Activated B cell treated with CpG ODN at 0.5 μM for 24 hours (primary cell): ENCODE results near the gene EEF1A2. TPM values are rescaled to one million over a fixed set of nuclear protein-coding genes. Genes with fewer than 3 reads are reported as not detected.
"Not testable (repeated sequence)": the region's sequence is repeated elsewhere in the genome, so short reads cannot be mapped to it uniquely, and the experiment has no call there.

Experiments
- ATAC-seq: fragments of 200-7000 bp; cut with Tn5 transposase; one replicate; pipeline ENCODE4 v1.10.0; 2021; ENCODE audit warnings: low read depth, mild to moderate bottlenecking, moderate library complexity
- CTCF ChIA-PET: fragments of 350-600 bp; sonication (Branson Sonifier 250); formaldehyde crosslinking; loops from one replicate; lab custom pipeline; 2021; ENCODE audit warnings: antibody characterized with exemption; lab: Charles Lee
- POLR2A ChIA-PET: fragments of 350-600 bp; sonication (Branson Sonifier 250); formaldehyde crosslinking; loops from one replicate; lab custom pipeline; 2021; ENCODE audit warnings: antibody characterized with exemption; lab: Charles Lee
- DNase-seq: peaks from one replicate; pipeline ENCODE4 v3.0.0; 2022
- H3K27ac Mint-ChIP-seq: one replicate; pipeline ENCODE4 v1.8.0; 2020; ENCODE audit warnings: mixed read lengths
- H3K27me3 Mint-ChIP-seq: one replicate; pipeline ENCODE4 v1.8.0; 2021; ENCODE audit warnings: mixed read lengths
- H3K36me3 Mint-ChIP-seq: one replicate; pipeline ENCODE4 v1.8.0; 2021; ENCODE audit warnings: low read depth, mixed read lengths
- H3K4me1 Mint-ChIP-seq: one replicate; pipeline ENCODE4 v1.8.0; 2021; ENCODE audit warnings: mixed read lengths
- H3K4me3 Mint-ChIP-seq: one replicate; pipeline ENCODE4 v1.8.0; 2020; ENCODE audit warnings: mild to moderate bottlenecking, mixed read lengths
- H3K9me3 Mint-ChIP-seq: one replicate; pipeline ENCODE4 v1.8.0; 2020; ENCODE audit warnings: mixed read lengths
- CTCF ChIP-seq: fragments of 200-600 bp; IDR thresholded peaks from one replicate; pipeline ENCODE4 v1.8.0; 2022; ENCODE audit warnings: antibody characterized with exemption, mild to moderate bottlenecking
- intact Hi-C: fragments of 100-400 bp; cut with micrococcal nuclease; formaldehyde crosslinking; loops from one replicate; pipeline ENCODE4 v1.15.1; 2024
- total RNA-seq: library from RNA; stranded (reverse); gene quantifications from 2 replicates; pipeline ENCODE4 v1.2.3, GENCODE V29; 2022

Gene EEF1A2
- total RNA-seq, 1 donor from 2014 or later, result 1.6 TPM

DNA sequence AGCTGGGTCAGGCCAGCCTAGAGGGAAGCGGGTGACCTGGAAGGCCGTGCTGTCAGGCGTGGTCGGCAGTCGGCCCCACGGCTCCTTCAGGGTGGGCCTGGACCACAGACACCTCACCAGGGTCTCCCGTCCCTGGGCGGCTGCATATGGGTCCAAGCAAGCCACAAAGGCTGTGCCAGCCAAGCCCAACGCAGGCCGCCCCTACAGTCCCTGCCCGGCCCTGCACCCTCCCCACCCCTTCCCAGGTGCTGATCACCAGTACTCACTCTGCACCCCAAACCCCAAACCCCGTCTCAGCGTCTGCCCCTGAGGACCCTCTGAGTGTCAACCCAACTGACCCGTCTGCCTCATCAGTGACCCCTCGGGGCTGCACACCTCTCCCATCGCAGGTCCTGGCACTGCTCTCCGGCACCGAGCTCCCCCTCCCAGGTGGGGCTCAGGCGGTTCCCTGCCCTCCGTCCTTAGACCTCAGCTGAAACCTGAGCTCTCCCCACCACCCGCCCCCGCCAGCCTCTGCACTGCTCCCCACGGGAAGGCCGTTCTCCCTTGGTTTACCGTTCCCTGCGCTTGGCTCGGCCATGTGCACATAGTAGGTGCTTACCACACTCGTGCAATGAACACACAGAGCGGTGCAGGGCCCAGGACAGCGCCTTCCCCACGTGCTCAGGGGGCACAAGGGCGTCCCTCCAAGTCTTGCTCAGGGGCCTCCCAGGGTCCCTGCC is 20.2 kb upstream of the EEF1A2 start:
- no peaks in the 10 kb centered on the region for H3K27me3 Mint-ChIP-seq
- H3K9me3 Mint-ChIP-seq, result peaks cover 2% of the 10 kb centered on the region
- POLR2A ChIA-PET, result interaction anchor here (1.0 to 7.1 kb wide), 6 partner anchors 14 to 346 kb away, joined by 3 to 179 read pairs (median 15); partner anchors contain the start of genes PTK6 and TPD52L2
- intact Hi-C loops, result no loop called here
- CTCF ChIA-PET, result interaction anchor here (0.9 to 1.6 kb wide), 2 partner anchors 18 to 519 kb away, joined by 3 to 4 read pairs; partner anchors contain the start of gene PTK6
- peaks cover 20% of the 10 kb centered on the region for H3K36me3 Mint-ChIP-seq
- ATAC-seq, result no peak
- no peak for TF ChIP-seq CTCF
- peak overlapping the region; percentile 61 for H3K27ac Mint-ChIP-seq
- peak overlapping the region; percentile 81 for H3K4me3 Mint-ChIP-seq
- H3K4me1 Mint-ChIP-seq, result peaks cover 21% of the 10 kb centered on the region
- DNase-seq, result no peak

GRCh38 chr20:63518351-63518861 is 19.5 kb upstream of the EEF1A2 start:
- H3K27ac Mint-ChIP-seq, result no peak overlapping the region
- peaks cover 18% of the 10 kb centered on the region for H3K4me1 Mint-ChIP-seq
- TF ChIP-seq CTCF, result no peak
- DNase-seq (no peak), ATAC-seq (no peak)
- intact Hi-C loops, result no loop called here
- H3K9me3 Mint-ChIP-seq, result peaks cover 4% of the 10 kb centered on the region
- H3K4me3 Mint-ChIP-seq, result no peak overlapping the region
- H3K36me3 Mint-ChIP-seq, result peaks cover 15% of the 10 kb centered on the region
- ChIA-PET CTCF (interaction anchor here (1.6 kb wide), 1 partner anchor 520 kb away, joined by 4 read pairs; no protein-coding TSS in a partner anchor), POLR2A (interaction anchor here (1.0 kb wide), 1 partner anchor 19 kb away, joined by 3 read pairs; no protein-coding TSS in a partner anchor)
- H3K27me3 Mint-ChIP-seq, result peaks cover 2% of the 10 kb centered on the region

- H3K9me3 Mint-ChIP-seq, result peaks cover 8% of the 10 kb centered on the region
- peaks cover 15% of the 10 kb centered on the region for H3K4me1 Mint-ChIP-seq
- ChIA-PET POLR2A (interaction anchor here (1.0 kb wide), 1 partner anchor 20 kb away, joined by 3 read pairs; no protein-coding TSS in a partner anchor), CTCF (interaction anchor here (1.2 to 1.6 kb wide), 2 partner anchors 20 to 520 kb away, joined by 3 to 4 read pairs; partner anchors contain the start of gene PTK6)
- intact Hi-C loops, result no loop called here
- H3K36me3 Mint-ChIP-seq, result peaks cover 8% of the 10 kb centered on the region
- ATAC-seq (no peak), DNase-seq (no peak)
- no peak for TF ChIP-seq CTCF
- H3K4me3 Mint-ChIP-seq, result peak overlapping the region; percentile 63
- H3K27ac Mint-ChIP-seq, result peak overlapping the region; percentile 12
- H3K27me3 Mint-ChIP-seq, result peaks cover 8% of the 10 kb centered on the region
Measured at GRCh38 chr20:63517376-63518309, 18.8 kb upstream of the EEF1A2 start.

DNA sequence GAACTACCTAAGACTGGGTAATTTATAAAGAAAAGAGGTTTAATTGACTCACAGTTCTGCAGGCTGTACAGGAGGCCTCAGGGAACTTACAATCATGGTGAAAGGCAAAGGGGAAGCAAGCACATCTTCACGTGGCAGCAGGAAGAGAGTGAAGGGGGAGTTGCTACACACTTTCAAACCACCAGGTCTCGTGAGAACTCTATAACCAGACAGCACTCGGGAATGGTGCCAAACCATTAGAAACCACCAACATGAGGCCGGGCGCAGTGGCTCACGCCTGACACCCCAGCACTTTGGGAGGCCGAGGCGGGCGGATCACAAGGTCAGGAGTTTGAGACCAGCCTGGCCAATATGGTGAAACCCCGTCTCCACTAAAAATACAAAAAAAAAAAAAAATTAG is 15.6 kb upstream of the EEF1A2 start:
- H3K4me1 Mint-ChIP-seq, intact Hi-C loops, CTCF ChIA-PET, H3K27ac Mint-ChIP-seq, DNase-seq, H3K9me3 Mint-ChIP-seq, H3K36me3 Mint-ChIP-seq, H3K4me3 Mint-ChIP-seq, ATAC-seq: not testable (repeated sequence)
- H3K27me3 Mint-ChIP-seq, result peaks cover 15% of the 10 kb centered on the region
- POLR2A ChIA-PET, result interaction anchor here (0.7 kb wide), 1 partner anchor 561 kb away, joined by 4 read pairs; no protein-coding TSS in a partner anchor

DNA sequence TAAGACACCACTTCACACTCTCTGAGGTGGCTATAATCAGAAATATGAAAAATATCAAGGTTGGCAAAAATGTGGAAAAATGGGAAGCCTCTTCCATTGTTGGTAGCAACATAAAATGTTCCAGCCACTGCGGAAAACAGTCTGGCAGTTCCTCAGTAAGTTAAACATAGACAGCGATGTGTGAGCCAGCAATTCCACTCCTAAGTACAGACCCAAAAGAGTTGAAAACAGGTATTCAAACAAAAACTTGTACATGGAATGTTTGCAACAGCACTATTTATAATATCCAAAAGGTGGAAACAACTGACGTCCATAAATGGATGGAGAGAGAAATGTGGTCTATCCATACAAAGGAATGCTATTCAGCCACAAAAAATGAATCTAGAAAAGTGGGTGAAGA is 14.3 kb upstream of the EEF1A2 start:
- intact Hi-C loops, result no loop called here
- Mint-ChIP-seq H3K9me3 (peaks cover 8% of the 10 kb centered on the region), H3K27me3 (peaks cover 22% of the 10 kb centered on the region), H3K27ac (no peak overlapping the region), H3K36me3 (no peaks in the 10 kb centered on the region), H3K4me1 (no peaks in the 10 kb centered on the region), H3K4me3 (no peak overlapping the region)
- ChIA-PET POLR2A (no interaction called here), CTCF (no interaction called here)
- no peak for ATAC-seq
- no peak for DNase-seq
- no peak for TF ChIP-seq CTCF
